ENCODE measurements around the gene CCDC97. TPM values are rescaled to one million over a fixed set of nuclear protein-coding genes. Genes with fewer than 3 reads are reported as not detected.

Gene CCDC97
- total RNA-seq: 10 to 100 TPM; 43.0 to 43.4 TPM

GRCh38 chr19:41310033-41310831, at the start of gene CCDC97:
CCDC97 (plus strand) TSS chr19:41310172; CDS start chr19:41310311, 139 bp downstream.
- ChIA-PET CTCF (interaction anchor here (1.0 to 11.5 kb wide), 7 partner anchors 9 to 106 kb away, joined by 3 to 114 read pairs (median 9); partner anchors contain the start of genes B9D2 and HNRNPUL1), POLR2A (interaction anchor here (1.1 to 18.4 kb wide), 7 partner anchors 9 to 106 kb away, joined by 4 to 348 read pairs (median 42); partner anchors contain the start of genes B9D2, HNRNPUL1 and TGFB1)
- Mint-ChIP-seq H3K36me3 (ENCODE audit: low read depth) (peaks cover 75% of the 10 kb centered on the region), H3K4me1 (peaks cover 79% of the 10 kb centered on the region), H3K27ac (peak within 1 kb of the TSS; percentile 98), H3K4me3 (peak within 1 kb of the TSS; percentile 98), H3K9me3 (no peaks in the 10 kb centered on the region), H3K27me3 (no peaks in the 10 kb centered on the region)
- DNase-seq: peak; percentile 90

GRCh38 chr19:41261474-41262190, 48.3 kb upstream of the CCDC97 start:
- Mint-ChIP-seq H3K27ac (peak overlapping the region; percentile 99), H3K4me3 (peak overlapping the region; percentile 91), H3K27me3 (no peaks in the 10 kb centered on the region), H3K9me3 (no peaks in the 10 kb centered on the region), H3K36me3 (ENCODE audit: low read depth) (peaks cover 21% of the 10 kb centered on the region), H3K4me1 (peaks cover 27% of the 10 kb centered on the region)
- CTCF ChIA-PET: interaction anchor here (1.0 to 6.4 kb wide), 5 partner anchors 28 to 91 kb away, joined by 3 to 114 read pairs (median 20); partner anchors contain the start of genes CCDC97 and TGFB1
- DNase-seq: no peak
- POLR2A ChIA-PET: interaction anchor here (1.0 to 9.1 kb wide), 9 partner anchors 12 to 571 kb away, joined by 3 to 348 read pairs (median 5); partner anchors contain the start of genes B9D2, CCDC97, CYP2S1 and NUMBL

GRCh38 chr19:41263042-41263849, 46.7 kb upstream of the CCDC97 start:
- H3K36me3 Mint-ChIP-seq (ENCODE audit: low read depth): peaks cover 37% of the 10 kb centered on the region

GRCh38 chr19:41263850-41264580, 46.0 kb upstream of the CCDC97 start, which contains the start of gene HNRNPUL1:
HNRNPUL1 (plus strand) TSS chr19:41264372; CDS start chr19:41264504, 132 bp downstream.
- Mint-ChIP-seq H3K27ac (peak within 1 kb of the TSS; percentile 99), H3K9me3 (no peaks in the 10 kb centered on the region), H3K4me1 (peaks cover 45% of the 10 kb centered on the region), H3K27me3 (no peaks in the 10 kb centered on the region), H3K36me3 (ENCODE audit: low read depth) (peaks cover 43% of the 10 kb centered on the region), H3K4me3 (peak within 1 kb of the TSS; percentile 91)
- ChIA-PET CTCF (interaction anchor here (0.5 to 6.4 kb wide), 14 partner anchors 21 to 800 kb away, joined by 3 to 114 read pairs (median 4); partner anchors contain the start of genes B9D2, CCDC97, RAB4B and TGFB1), POLR2A (interaction anchor here (0.6 to 9.1 kb wide), 31 partner anchors 8 to 1929 kb away, joined by 3 to 348 read pairs (median 6); partner anchors contain the start of genes B9D2, CCDC97, DMAC2 and GMFG)
- DNase-seq: peak; percentile 99

More at GRCh38 chr19:41263042-41263849, 46.7 kb upstream of the CCDC97 start:
- CTCF ChIA-PET: interaction anchor here (0.6 to 6.4 kb wide), 18 partner anchors 10 to 799 kb away, joined by 3 to 114 read pairs (median 4); partner anchors contain the start of genes B9D2, CCDC97, RAB4B and TGFB1
- Mint-ChIP-seq H3K27ac (peak overlapping the region; percentile 99), H3K27me3 (no peaks in the 10 kb centered on the region), H3K9me3 (no peaks in the 10 kb centered on the region), H3K4me1 (peaks cover 43% of the 10 kb centered on the region), H3K4me3 (peak overlapping the region; percentile 91)
- POLR2A ChIA-PET: interaction anchor here (0.6 to 9.1 kb wide), 34 partner anchors 8 to 1928 kb away, joined by 3 to 348 read pairs (median 5); partner anchors contain the start of genes B9D2, CCDC97, DMAC2 and GMFG
- DNase-seq: peak; percentile 91

- POLR2A ChIA-PET: interaction anchor here (0.7 to 9.1 kb wide), 22 partner anchors 9 to 1829 kb away, joined by 3 to 348 read pairs (median 7); partner anchors contain the start of genes B9D2, CCDC97, DMAC2 and RPS16
- peak overlapping the region; percentile 99 for H3K27ac Mint-ChIP-seq
- DNase-seq: peak; percentile 59
- CTCF ChIA-PET: interaction anchor here (0.5 to 6.4 kb wide), 10 partner anchors 23 to 595 kb away, joined by 3 to 114 read pairs (median 5); partner anchors contain the start of genes B9D2, CCDC97 and TGFB1
- peaks cover 50% of the 10 kb centered on the region for H3K36me3 Mint-ChIP-seq (ENCODE audit: low read depth)
- peak overlapping the region; percentile 91 for H3K4me3 Mint-ChIP-seq
- no peaks in the 10 kb centered on the region for H3K27me3 Mint-ChIP-seq
- H3K4me1 Mint-ChIP-seq: peaks cover 45% of the 10 kb centered on the region
- no peaks in the 10 kb centered on the region for H3K9me3 Mint-ChIP-seq
Observed at GRCh38 chr19:41264581-41265394, 45.2 kb upstream of the CCDC97 start.

- DNase-seq: peak; percentile 21
- Mint-ChIP-seq H3K27ac (peak overlapping the region; percentile 99), H3K4me1 (peaks cover 45% of the 10 kb centered on the region), H3K27me3 (no peaks in the 10 kb centered on the region), H3K9me3 (no peaks in the 10 kb centered on the region), H3K4me3 (peak overlapping the region; percentile 91), H3K36me3 (ENCODE audit: low read depth) (peaks cover 52% of the 10 kb centered on the region)
- ChIA-PET POLR2A (interaction anchor here (1.2 to 9.1 kb wide), 11 partner anchors 8 to 1830 kb away, joined by 3 to 348 read pairs (median 9); partner anchors contain the start of genes B9D2, CCDC97 and RPS16), CTCF (interaction anchor here (1.0 to 6.4 kb wide), 5 partner anchors 32 to 98 kb away, joined by 3 to 114 read pairs (median 6); partner anchors contain the start of genes B9D2, CCDC97 and TGFB1)
Observed at GRCh38 chr19:41265395-41266153, 44.4 kb upstream of the CCDC97 start.

GRCh38 chr19:41269055-41269454, 40.9 kb upstream of the CCDC97 start:
- ChIA-PET POLR2A (interaction anchor here (0.9 kb wide), 1 partner anchor 16 kb away, joined by 3 read pairs; no protein-coding TSS in a partner anchor), CTCF (interaction anchor here (1.2 kb wide), 1 partner anchor 25 kb away, joined by 3 read pairs; no protein-coding TSS in a partner anchor)
- no peaks in the 10 kb centered on the region for H3K9me3 Mint-ChIP-seq
- H3K27ac Mint-ChIP-seq: no peak overlapping the region
- peaks cover 84% of the 10 kb centered on the region for H3K36me3 Mint-ChIP-seq (ENCODE audit: low read depth)
- no peak for DNase-seq
- H3K27me3 Mint-ChIP-seq: no peaks in the 10 kb centered on the region
- no peak overlapping the region for H3K4me3 Mint-ChIP-seq
- H3K4me1 Mint-ChIP-seq: peaks cover 35% of the 10 kb centered on the region

- Mint-ChIP-seq H3K9me3 (no peaks in the 10 kb centered on the region), H3K27ac (no peak overlapping the region), H3K4me1 (peaks cover 35% of the 10 kb centered on the region), H3K36me3 (ENCODE audit: low read depth) (peaks cover 88% of the 10 kb centered on the region), H3K27me3 (no peaks in the 10 kb centered on the region), H3K4me3 (no peak overlapping the region)
- DNase-seq: no peak
- ChIA-PET CTCF (interaction anchor here (0.6 to 1.2 kb wide), 3 partner anchors 24 to 81 kb away, joined by 3 to 5 read pairs (median 4); no protein-coding TSS in a partner anchor), POLR2A (interaction anchor here (0.7 to 0.9 kb wide), 3 partner anchors 16 to 38 kb away, joined by 3 read pairs; no protein-coding TSS in a partner anchor)
Observed at GRCh38 chr19:41269571-41269970, 40.4 kb upstream of the CCDC97 start.

GRCh38 chr19:41273076-41273475, 36.9 kb upstream of the CCDC97 start:
- Mint-ChIP-seq H3K27ac (no peak overlapping the region), H3K4me3 (no peak overlapping the region), H3K4me1 (peaks cover 9% of the 10 kb centered on the region), H3K9me3 (no peaks in the 10 kb centered on the region), H3K36me3 (ENCODE audit: low read depth) (peaks cover 86% of the 10 kb centered on the region), H3K27me3 (no peaks in the 10 kb centered on the region)
- ChIA-PET POLR2A (interaction anchor here (1.3 to 3.4 kb wide), 2 partner anchors 9 to 14 kb away, joined by 3 to 20 read pairs; partner anchors contain the start of gene HNRNPUL1), CTCF (no interaction called here)
- no peak for DNase-seq
